GM19240 (cell line): ENCODE measurements around the gene TMEM175.

Experiments
- DNase-seq: peaks from one replicate; pipeline ENCODE4 v3.0.0; 2011; ENCODE audit warnings: low spot score; ENCODE audit not compliant: insufficient read length

The TMEM175 gene

DNA sequence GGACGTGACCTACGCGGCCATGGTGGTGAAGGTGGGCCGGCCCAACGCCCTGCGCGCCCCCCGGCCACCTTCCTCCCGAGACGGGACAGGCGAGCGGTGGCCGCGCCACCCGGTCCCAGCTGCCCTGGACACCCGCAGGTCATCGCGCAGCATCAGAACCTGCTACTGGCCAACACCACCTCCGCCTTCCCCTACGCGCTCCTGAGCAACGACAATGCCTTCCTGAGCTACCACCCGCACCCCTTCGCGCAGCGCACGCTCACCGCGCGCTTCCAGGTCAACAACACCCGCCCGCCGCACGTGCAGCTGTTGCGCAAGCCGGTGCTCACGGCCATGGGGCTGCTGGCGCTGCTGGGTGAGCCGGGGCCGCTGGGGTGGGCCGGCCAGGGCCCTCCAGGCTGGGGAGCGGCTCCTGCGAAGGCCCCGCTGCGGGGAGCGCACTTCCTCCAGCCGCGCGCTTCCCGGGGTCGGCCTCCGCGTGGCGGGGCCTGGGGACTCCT, 69.9 kb downstream of the TMEM175 start:
- DNase-seq = no peak

DNA sequence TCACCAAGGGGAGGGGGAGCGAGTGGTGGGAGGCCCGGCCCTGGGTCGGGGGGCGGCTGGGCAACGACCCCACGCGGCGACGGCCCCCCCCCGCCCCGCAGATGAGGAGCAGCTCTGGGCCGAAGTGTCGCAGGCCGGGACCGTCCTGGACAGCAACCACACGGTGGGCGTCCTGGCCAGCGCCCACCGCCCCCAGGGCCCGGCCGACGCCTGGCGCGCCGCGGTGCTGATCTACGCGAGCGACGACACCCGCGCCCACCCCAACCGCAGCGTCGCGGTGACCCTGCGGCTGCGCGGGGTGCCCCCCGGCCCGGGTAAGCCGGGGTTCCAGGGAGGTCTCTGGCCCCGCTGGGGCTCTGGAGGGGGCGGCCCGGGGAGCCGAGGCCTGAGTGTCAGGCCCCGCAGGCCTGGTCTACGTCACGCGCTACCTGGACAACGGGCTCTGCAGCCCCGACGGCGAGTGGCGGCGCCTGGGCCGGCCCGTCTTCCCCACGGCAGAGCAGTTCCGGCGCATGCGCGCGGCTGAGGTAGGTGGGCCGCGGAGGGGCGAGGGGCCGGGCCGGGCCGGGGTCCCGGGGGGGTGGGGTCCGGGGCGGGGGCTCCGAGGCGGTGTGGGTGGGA, 70.5 kb downstream of the TMEM175 start:
- no peak for DNase-seq

DNA sequence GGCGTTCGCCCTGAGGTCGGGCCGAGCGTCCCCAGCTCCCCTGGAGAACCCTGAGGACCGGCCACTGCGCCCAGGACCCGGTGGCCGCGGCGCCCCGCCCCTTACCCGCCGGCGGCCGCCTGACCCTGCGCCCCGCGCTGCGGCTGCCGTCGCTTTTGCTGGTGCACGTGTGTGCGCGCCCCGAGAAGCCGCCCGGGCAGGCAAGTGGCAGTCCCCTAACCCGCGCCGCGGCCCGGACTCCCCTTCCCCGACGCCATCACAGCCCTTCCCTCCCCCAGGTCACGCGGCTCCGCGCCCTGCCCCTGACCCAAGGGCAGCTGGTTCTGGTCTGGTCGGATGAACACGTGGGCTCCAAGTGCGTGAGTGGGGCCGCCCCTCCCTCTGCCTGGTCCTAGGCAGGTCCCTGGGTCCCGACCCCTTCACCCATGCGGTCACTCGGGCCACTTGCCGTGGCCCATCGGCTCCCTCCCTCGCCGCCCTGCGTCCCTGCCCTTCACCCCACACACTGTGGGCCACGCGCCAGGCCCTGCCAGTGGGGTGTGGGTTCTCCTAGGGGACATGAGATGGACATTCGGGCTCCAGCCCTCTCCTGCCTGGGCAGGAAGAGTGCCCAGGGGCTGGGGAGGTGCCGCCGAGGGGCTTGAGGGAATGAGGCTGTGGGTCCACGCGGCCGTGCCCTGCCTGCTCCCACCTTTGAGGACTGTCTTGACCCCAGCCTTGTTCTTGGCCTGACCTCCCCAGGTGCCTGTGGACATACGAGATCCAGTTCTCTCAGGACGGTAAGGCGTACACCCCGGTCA, 71.2 kb downstream of the TMEM175 start:
- DNase-seq = no peak

DNA sequence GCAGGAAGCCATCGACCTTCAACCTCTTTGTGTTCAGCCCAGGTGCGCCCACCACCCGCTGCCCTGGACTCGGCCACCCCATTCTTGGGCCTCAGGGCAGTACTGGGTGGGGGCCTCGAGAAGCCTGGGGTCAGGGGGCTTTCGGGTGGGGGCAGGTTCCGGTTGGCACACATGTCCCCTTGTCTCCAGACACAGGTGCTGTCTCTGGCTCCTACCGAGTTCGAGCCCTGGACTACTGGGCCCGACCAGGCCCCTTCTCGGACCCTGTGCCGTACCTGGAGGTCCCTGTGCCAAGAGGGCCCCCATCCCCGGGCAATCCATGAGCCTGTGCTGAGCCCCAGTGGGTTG, 71.8 kb downstream of the TMEM175 start:
- no peak for DNase-seq

DNA sequence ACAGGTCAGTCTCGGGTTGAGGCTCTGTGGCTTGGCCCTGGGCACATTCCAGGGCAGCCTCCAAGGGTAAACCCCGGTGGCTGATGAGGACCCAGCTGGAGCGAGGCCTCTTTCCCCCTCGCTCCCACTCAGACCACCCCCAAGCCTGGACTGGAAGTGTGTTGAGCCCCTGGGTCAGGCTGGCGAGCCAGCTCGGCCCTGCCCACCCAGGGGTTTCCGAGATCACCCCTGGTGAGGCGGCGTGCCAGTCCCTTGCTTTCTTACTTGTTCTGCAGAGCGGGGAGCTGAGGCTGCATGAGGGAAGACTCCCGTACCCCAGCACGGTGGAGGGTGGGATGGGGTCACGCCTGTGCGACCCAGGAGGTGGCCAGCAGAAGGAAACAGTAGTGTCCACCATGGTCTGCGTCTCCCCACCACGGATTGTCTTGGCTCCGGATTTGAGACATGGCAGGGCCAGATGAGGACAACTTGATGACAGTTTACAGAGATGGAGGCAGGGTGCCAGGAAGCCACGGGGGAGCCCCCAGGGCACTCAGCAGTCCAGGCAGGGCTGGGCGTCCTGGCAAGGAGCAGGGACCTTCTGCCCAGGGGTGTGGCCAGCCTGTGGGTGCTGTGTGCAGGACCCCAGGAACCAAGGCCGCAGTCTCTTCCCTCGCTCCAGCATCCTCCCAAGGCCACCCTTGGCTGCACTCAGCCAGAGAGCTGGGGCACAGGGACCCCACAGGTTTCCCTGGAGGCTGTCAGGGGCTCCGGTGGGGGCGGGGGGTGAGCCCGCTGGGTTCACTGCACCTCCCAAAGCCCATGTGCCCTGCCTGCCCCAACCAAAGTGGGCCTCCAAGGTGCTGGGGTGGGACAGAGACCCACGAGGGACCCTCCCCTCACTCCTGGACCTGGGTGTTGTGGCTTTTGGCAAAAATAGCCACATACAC, 72.6 kb downstream of the TMEM175 start:
- no peak for DNase-seq

DNA sequence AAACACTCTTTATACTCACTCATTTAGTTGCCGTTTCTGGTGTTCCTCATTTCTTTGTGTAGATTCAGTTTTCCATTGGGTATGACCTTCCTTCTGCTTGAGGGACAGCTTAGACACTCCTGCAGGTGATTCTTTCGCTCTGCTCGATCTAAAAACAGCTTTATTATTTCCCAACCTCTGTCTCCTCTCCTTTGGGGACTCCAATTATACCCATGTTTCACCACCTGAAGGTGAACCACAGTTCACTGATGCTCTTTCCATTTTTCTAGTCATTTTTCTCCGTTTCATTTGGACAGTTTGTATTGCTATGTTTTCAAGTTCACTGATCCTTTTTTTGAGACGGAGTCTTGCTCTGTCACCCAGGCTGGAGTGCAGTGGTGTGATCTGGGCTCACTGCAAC, 74.6 kb downstream of the TMEM175 start:
- no peak for DNase-seq
